ENCODE data around the gene MYL5. TPM values are rescaled to one million over a fixed set of nuclear protein-coding genes. Genes with fewer than 3 reads are reported as not detected.

MYL5 gene
- total RNA-seq, 1 donor from 2014 or later, result 22.6 TPM

DNA sequence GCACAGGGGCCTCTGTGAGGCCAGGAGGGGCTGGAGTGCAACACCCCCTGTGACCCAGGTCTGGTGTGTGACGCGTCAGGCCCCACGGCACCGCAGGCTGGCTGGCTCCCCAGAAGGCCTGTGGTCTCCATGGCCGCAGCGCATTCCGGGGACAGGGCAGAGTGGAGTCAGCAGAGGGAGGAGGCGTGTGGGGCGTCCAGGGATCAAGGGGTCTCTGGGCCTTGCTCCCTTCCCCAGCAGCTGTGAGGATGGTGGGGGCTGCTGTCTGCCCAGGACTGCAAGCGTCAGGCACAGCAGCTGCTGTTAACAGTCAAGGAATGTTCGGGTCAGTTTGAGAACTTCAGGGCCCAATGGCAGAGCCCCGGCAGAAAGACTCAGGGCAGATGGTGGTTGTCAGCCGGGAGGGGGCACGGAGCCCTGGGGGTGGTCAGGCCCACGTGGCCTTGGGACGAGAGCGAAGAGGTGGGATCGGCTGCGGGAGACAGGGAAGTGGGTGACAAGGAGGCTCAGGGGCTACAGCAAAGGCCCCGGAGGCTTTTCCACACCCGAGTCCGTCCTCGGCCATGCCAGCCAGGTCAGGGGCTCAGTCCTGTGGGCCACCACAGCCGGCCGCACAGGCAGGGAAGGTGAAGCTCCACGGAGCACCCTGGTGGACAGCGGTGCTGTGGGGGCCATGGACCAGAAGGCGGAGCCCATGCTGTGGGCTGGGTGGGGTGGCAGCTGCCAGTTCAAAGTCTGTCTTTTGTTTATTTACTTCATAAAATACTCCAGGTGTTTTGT lies 49.6 kb downstream of the MYL5 start:
- H3K4me3 Mint-ChIP-seq (ENCODE audit: low read depth), result no peak overlapping the region
- H3K27me3 Mint-ChIP-seq, result no peaks in the 10 kb centered on the region
- peak overlapping the region; percentile 62 for H3K27ac Mint-ChIP-seq
- TF ChIP-seq, protein P1, sequence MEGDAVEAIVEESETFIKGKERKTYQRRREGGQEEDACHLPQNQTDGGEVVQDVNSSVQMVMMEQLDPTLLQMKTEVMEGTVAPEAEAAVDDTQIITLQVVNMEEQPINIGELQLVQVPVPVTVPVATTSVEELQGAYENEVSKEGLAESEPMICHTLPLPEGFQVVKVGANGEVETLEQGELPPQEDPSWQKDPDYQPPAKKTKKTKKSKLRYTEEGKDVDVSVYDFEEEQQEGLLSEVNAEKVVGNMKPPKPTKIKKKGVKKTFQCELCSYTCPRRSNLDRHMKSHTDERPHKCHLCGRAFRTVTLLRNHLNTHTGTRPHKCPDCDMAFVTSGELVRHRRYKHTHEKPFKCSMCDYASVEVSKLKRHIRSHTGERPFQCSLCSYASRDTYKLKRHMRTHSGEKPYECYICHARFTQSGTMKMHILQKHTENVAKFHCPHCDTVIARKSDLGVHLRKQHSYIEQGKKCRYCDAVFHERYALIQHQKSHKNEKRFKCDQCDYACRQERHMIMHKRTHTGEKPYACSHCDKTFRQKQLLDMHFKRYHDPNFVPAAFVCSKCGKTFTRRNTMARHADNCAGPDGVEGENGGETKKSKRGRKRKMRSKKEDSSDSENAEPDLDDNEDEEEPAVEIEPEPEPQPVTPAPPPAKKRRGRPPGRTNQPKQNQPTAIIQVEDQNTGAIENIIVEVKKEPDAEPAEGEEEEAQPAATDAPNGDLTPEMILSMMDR (IDR thresholded peaks at IDR 0.05; ENCODE audit: unreplicated experiment), result no peak
- peaks cover 10% of the 10 kb centered on the region for H3K4me1 Mint-ChIP-seq (ENCODE audit: low read depth)
- no peak for DNase-seq (ENCODE audit: low spot score, unreplicated experiment)
- peaks cover 31% of the 10 kb centered on the region for H3K36me3 Mint-ChIP-seq (ENCODE audit: insufficient read depth)
- H3K9me3 Mint-ChIP-seq (ENCODE audit: low read depth), result no peaks in the 10 kb centered on the region

DNA sequence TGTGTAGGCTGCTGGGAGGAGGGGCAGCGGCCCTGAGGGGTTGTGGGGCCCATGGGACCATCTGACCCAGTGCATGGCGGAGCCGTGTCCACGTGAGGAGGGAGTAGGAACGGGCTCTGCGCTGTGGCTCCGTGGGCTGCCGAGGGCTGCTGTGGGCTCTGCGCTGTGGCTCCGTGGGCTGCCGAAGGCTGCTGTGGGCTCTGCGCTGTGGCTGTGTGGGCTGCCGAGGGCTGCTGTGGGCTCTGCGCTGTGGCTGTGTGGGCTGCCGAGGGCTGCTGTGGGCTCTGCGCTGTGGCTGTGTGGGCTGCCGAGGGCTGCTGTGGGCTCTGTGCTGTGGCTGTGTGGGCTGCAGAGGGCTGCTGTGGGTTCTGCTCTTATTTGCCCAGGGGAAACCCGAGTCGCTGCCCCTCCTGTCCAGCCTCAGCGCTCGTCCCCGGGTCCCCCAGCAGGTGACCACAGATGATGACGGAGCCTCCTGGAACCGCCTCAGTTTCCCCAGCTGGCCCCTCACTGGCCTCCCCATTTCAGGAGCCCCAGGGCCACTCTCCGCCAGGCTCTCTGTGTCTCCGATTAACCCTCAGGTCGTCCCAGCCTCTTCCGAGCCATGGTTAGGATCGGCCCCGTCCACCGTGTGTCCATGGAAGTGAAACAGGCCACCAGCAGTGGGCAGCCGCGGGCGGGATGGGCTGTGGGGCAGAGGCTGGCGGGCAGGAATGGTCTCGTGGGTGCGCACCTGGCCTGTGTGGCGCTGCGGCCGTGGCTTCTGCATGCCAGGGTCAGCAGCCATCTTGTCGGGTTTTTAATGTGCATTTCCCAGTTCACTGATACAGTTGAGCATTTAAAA lies 51.3 kb downstream of the MYL5 start:
- Mint-ChIP-seq H3K4me1 (ENCODE audit: low read depth) (peaks cover 10% of the 10 kb centered on the region), H3K27me3 (no peaks in the 10 kb centered on the region), H3K36me3 (ENCODE audit: insufficient read depth) (peaks cover 30% of the 10 kb centered on the region), H3K4me3 (ENCODE audit: low read depth) (no peak overlapping the region), H3K27ac (peak overlapping the region; percentile 62), H3K9me3 (ENCODE audit: low read depth) (no peaks in the 10 kb centered on the region)
- TF ChIP-seq, protein P1 (IDR thresholded peaks at IDR 0.05; ENCODE audit: unreplicated experiment), result no peak
- DNase-seq (ENCODE audit: low spot score, unreplicated experiment), result no peak

DNA sequence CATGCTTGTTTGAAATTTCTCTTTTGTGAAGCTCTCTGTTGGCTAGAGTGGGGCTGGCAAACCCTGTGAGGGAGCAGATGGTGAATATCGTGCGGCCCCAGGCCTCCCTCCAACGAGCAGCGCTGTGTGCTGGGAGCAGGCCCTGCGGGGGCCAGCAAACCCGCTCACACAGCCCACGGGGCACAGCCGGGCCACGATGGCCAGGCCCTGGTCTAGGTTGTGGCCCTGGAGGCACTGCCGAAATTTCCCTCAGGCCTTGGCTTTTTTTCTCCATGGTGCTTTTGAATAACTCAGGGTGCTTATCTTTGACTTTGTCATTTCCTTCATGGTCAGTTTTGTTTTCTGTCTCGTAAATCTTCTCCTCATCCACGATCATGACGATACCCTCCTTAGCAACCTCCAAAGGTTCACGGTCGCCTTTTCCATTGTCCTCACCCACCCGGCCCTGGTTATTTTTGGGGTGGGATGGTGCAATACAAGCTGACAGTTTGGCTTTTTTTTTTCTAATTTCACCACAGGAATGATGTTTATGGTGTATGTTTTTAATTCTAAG lies 52.0 kb downstream of the MYL5 start:
- Mint-ChIP-seq H3K27me3 (no peaks in the 10 kb centered on the region), H3K9me3 (ENCODE audit: low read depth) (no peaks in the 10 kb centered on the region), H3K4me1 (ENCODE audit: low read depth) (peaks cover 10% of the 10 kb centered on the region), H3K4me3 (ENCODE audit: low read depth) (no peak overlapping the region), H3K27ac (peak overlapping the region; percentile 86), H3K36me3 (ENCODE audit: insufficient read depth) (peaks cover 33% of the 10 kb centered on the region)
- TF ChIP-seq, protein P1 (IDR thresholded peaks at IDR 0.05; ENCODE audit: unreplicated experiment), result no peak
- no peak for DNase-seq (ENCODE audit: low spot score, unreplicated experiment)

DNA sequence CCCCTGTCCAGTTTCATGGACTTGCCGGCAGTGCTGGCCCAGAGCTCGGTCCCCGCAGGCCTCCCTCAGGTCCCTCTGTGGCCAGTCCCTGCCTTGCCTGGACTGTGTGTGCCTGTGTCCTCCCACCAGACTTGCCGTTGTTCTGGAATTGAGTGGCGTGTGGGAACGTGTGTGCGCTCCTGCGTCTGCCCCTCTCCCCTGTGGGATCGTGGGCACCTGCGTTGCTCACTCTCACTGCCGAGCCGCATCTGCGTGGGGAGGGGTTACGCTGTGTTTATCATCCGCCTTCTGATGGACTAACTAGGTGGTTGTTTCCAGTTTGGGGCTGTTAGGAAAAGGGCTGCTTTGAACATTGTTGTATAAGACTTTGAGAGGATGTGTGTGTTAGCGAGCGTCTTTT lies 52.5 kb downstream of the MYL5 start:
- no peaks in the 10 kb centered on the region for H3K27me3 Mint-ChIP-seq
- H3K4me1 Mint-ChIP-seq (ENCODE audit: low read depth), result peaks cover 10% of the 10 kb centered on the region
- no peak overlapping the region for H3K4me3 Mint-ChIP-seq (ENCODE audit: low read depth)
- TF ChIP-seq, protein P1 (IDR thresholded peaks at IDR 0.05; ENCODE audit: unreplicated experiment), result no peak
- DNase-seq (ENCODE audit: low spot score, unreplicated experiment), result no peak
- peak overlapping the region; percentile 86 for H3K27ac Mint-ChIP-seq
- H3K9me3 Mint-ChIP-seq (ENCODE audit: low read depth), result no peaks in the 10 kb centered on the region
- peaks cover 29% of the 10 kb centered on the region for H3K36me3 Mint-ChIP-seq (ENCODE audit: insufficient read depth)

DNA sequence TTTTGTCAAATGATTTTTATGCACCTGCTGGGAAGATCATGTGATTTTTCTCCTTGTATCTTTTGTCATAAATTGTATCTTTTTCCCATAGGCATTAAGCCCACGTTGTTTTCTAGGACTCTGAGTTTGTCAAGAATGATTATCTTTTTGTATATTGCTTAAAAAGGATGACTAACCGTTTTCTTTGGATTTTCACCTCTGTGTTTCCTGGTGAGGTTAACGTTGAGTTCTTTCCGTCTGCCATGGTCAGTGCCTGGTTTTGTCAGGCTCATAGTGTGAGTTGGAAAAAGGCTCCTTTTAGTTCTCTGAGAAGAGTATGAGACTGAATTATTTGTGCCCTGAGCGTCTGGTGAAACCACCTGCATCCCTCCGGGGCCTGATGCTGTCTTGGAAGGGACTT lies 53.2 kb downstream of the MYL5 start:
- peak overlapping the region; percentile 66 for H3K27ac Mint-ChIP-seq

More for the DNA sequence above, 53.2 kb downstream of the MYL5 start:
- Mint-ChIP-seq H3K4me1 (ENCODE audit: low read depth) (peaks cover 10% of the 10 kb centered on the region), H3K4me3 (ENCODE audit: low read depth) (no peak overlapping the region), H3K36me3 (ENCODE audit: insufficient read depth) (peaks cover 25% of the 10 kb centered on the region), H3K27me3 (no peaks in the 10 kb centered on the region), H3K9me3 (ENCODE audit: low read depth) (no peaks in the 10 kb centered on the region)
- TF ChIP-seq, protein P1 (IDR thresholded peaks at IDR 0.05; ENCODE audit: unreplicated experiment), result no peak
- no peak for DNase-seq (ENCODE audit: low spot score, unreplicated experiment)

Data from progenitor cell of endocrine pancreas (in vitro differentiated cells).